Activated CD4-positive, CD25-positive, alpha-beta regulatory T cell treated with anti-CD3 and anti-CD28 coated beads, Interleukin-2, amount 50 U/mL, for 16 hours (primary cell): ENCODE data around the gene TMEFF1.
"Not testable (repeated sequence)": the region's sequence is repeated elsewhere in the genome, so short reads cannot be mapped to it uniquely, and the experiment has no call there.

Source experiments
- DNase-seq: peaks from one replicate; pipeline ENCODE4 v3.0.0-alpha.2; 2020; ENCODE audit warnings: low read depth, low spot score

Gene TMEFF1

DNA sequence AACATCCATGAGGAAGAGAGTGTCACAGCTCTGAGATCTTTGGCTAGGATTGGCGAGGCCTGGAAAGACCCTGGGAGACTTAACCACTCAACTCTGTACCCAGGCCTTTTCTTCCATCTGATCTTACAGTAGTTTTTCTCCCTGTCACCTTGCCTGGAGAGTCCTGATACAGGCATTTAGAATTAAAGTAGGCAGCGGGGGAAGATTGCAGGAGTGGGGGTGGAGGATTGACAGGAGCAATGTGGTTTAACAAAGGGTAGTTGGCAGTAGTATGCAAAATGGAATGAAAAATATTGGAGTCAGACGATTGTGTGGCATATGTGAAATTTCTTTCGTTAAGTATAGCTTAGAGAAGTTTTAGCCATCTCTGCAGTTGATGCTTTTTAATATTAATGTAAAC, 16.9 kb downstream of the TMEFF1 start:
- DNase-seq = no peak

DNA sequence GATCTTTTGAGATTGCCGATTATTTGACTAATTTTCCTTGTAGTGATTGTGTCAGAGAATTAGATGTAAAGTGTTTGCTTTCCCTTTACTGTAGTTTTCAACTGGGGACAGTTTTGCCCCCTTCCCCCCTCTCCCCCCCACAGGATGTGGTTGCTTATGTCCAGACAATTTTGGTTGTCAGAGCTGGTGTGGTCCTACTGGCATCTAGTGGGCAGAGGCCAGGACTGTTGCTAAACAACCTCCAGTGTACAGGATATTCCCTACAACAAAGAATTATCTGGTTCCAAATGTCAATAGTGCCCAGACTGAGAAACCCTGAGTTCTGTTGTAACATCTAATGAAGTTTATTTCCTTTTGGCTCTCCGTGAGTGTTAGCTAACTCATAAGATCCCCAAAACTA, 20.0 kb downstream of the TMEFF1 start:
- DNase-seq = no peak

DNA sequence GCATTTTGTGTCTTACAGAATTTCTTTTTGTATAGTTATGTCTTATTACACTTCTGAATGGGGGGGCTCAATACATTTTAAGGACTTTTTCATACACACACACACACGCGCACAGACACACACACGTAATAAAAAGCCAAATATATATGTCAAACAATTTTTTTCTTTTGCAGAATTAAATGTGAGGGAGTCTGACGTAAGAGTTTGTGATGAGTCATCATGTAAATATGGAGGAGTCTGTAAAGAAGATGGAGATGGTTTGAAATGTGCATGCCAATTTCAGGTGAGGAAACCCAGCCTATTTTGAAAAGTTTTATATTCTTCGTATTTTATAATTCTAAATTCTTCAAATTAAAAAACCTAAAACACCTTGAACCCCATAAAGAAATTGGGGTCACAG, 25.6 kb downstream of the TMEFF1 start:
- no peak for DNase-seq

DNA sequence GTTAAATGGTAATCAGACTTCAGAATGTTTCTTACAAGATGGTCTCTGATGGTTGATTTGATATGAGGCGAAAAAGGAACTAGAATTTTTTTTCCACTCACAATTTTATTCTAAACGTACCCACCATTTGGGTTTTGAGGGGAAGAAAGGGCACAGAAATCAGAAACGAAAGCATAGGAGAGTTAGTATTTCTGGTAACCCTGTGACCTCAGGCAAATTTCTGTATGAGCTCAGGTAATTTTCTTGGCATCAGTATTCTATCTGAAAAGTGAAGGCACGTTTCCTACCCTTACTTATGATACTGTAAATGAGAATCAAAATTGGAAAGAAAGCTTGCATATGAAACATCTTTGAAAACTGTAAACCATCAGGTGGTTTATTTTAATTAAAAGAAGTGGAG, 26.5 kb downstream of the TMEFF1 start:
- DNase-seq = no peak

DNA sequence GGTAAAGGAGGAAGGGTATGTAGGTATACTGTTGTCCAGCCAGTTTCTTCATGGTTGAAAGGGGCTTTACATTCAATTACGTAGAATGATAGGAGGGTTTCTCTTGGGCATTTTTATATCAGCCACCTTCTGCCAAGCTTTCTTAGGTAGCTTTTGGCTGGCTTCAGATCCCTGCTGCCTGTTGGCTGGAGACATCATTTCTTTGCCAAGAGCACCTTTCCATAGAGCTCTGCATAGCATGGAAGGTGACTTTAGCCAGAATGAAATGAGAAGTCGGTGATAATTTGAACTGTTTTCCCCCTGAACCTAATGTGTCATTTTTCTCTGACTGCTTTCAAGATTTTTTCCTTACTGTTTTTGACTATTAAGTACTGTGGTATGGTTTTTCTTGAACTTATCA, 26.9 kb downstream of the TMEFF1 start:
- DNase-seq = no peak

DNA sequence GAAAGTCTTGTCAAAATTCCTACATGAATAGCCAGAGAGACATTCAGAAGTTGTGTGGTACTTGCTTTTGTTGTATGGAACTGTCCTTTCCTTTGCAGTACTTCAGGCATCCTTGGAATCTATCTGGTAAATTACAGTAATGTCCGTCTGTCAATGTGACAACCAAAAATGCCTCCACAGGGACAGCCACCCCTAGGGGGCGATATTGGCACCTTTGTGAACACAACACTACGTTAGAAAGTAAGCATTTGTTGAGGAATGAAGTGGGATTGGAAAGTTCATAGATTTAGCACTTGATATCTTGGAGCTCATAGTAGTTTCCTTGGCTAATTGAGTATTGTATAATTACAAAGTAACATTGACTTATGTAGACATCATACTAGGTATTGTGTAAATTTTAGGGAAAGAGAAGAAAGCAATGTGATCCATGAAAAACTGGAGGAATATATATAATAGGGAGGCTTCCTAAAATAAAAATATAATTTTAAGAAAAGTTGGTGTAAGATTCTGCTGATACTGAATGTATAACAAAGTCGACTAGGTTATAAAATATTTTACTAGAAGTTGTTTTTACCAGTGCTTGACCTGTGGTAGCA, 32.7 kb downstream of the TMEFF1 start:
- DNase-seq = peak; percentile 14

DNA sequence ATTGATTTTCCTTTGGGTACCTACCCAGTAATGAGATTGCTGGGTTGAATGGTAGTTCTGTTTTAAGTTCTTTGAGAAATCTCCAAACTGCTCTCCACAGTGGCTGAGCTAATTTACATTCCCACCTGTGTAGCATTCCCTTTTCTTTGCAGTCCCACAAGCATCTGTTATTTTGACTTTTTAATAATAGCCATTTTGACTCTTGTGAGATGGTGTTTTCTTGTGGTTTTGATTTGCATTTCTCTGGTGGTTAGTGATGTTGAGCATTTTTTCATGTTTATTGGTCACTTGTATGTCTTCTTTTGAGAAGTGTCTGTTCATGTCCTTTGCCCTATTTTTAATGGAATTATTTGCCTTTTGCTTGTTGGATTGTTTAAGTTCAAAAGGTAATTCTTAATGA, 34.4 kb downstream of the TMEFF1 start:
- DNase-seq = not testable (repeated sequence)

DNA sequence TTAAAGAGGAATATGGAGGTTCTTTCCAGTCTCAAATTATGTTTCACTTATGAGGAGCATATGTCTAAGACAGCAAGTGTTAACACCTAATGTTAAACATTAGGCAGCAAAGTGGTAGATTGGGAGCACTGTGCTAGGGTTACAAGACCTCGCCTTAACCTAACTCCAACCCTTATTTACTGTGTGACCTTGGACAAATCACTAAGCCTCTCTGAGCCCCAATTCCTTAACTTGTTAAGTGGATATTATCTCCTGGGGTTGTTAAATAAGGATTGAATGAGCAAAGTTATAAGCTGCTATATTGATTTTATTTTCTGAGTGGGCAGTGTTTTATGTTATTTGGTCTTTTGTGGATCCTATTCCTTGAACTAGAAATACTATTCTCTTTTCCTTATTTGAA, 38.3 kb downstream of the TMEFF1 start:
- DNase-seq = no peak

DNA sequence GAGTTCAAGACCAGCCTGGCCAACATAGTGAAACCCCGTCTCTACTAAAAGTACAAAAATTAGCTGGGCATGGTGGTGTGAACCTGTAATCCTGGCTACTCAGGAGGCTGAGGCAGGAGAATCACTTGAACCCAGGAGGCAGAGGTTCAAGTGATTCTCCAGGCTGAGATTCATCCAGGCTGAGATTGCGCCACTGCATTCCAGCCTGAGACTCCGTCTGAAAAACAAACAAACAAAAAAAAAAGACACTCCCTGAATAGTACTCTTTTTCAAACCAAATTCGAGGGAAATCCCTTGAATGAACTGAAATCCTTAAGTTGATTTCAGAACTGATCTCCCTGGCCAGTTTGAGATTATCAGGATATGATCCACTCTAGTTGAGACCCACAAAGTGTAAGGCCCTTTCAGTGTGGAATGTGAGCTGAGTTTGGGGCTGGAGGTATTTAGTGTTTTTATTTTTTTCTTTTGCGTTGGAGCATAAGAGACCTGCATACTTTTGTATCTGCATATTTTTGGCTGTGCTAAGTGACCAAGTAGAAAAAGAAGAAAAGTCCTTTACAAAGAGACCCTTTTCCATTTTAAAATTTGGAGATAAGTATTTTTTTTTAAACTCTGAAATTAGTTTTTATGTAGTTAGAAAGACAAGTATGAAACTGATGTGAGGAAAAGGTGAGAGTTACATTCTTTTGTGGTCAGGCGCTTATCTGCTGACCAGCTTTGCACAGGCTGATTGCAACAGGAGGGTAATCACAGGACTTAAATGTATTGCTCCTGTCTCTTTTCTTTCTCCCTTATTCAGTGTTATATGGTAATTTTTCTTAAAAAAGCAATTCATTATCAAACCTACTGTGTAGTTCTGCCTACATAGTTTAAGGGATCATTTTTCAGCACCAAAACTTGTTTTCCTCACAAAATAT, 42.9 kb downstream of the TMEFF1 start:
- DNase-seq = no peak

DNA sequence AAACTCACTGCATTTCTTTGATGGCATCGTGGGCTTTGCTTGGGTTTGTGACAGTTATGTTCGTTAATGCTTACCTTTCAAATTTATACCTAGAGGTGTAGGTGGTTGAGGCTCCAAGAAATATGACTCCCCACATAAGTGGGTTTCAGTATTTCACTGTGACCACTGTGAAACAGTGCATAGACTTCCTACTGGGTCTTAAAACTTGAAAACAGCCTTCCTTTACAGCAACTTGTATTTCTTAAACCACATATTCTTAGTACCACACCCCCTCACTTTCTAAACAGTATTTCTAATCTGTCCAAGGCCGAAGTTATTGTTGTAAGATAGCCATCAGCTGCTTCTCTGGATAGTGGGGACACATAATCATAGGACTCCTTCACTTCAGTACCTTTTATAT, 48.3 kb downstream of the TMEFF1 start:
- DNase-seq = no peak

DNA sequence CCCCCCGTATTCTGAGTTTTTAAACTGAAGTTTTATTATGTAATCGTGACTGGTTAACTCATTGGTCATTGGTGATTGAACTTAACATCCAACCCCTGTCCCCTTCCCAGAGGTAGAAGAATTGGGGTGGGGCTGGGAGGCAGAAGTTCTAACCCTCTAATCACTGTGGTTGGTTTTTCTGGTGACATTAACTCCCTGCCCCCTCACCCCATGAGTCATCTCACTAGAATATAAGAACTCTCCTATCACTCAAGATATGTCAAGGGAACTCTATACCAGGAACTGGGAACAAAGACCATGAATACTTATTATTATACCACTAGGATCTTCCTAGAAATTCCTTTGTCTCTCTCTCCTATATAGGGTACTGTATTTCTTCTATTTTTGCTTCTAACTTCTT, 52.6 kb downstream of the TMEFF1 start:
- DNase-seq = no peak

DNA sequence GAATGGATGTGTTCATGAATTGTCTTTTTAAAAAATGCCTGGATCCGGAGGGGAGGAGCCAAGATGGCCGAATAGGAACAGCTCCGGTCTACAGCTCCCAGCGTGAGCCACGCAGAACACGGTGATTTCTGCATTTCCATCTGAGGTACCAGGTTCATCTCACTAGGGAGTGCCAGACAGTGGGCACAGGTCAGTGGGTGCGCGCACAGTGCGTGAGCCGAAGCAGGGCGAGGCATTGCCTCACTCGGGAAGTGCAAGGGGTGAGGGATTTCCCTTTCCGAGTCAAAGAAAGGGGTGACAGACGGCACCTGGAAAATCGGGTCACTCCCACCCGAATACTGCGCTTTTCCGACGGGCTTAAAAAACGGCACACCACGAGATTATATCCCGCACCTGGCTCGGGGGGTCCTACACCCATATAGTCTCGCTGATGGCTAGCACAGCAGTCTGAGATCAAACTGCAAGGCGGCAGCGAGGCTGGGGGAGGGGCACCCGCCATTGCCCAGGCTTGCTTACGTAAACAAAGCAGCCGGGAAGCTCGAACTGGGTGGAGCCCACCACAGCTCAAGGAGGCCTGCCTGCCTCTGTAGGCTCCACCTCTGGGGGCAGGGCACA, 54.3 kb downstream of the TMEFF1 start:
- DNase-seq = not testable (repeated sequence)

DNA sequence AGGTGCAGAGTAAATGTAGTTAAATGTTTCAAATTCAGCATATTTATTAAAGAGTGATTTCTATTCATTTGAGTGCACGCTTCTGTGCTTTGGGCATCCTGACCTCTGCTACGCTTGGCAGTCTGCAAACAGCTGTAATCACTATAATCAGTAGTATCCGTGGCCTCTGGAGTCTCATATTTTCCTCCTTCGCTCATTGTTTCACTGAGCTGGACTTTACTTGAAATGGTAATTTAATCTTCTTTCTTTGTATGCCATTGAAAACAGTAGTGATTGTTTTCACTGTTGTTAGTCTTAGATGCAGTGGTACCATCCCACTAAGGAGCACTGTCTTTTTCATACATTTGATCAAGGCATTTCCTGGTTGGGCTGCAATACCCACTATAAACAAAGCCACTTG, 61.5 kb downstream of the TMEFF1 start:
- DNase-seq = no peak

DNA sequence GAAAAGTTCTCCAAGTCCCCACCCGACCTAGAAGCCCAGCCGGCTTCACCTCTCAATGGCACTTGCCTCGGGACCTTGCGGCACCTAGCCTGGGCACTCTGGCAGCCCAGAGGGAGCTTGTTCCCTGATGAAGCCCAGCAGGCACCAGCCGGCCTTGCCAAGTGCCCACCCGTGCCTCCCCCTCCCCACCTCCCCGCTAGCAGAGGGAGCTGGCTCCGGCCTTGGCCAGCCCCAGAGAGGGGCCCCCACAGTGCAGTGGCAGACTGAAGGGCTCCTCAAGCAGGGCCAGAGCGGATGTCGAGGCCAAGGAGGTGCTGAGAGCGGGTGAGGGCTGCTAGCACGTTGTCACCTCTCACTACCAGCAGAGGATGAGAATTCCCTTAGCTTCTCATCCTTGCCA, 67.4 kb downstream of the TMEFF1 start:
- DNase-seq = no peak

DNA sequence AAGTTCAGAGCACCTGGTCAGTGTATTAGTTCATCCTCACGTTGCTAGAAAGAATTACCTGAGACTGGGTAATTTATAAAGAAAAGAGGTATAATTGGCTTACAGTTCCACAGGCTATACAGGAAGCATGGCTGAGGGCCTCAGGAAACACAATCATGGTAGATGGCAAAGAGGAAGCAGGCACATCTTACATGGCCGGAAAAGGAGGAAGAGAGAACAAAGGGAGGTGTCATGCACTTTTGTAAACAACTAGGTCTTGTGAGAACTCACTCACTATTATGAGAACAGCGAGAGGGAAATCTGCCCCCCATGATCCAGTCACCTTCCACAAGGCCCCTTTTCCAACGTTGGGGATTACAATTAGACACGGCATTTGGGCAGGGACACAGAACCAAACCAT, 76.1 kb downstream of the TMEFF1 start:
- DNase-seq = no peak

DNA sequence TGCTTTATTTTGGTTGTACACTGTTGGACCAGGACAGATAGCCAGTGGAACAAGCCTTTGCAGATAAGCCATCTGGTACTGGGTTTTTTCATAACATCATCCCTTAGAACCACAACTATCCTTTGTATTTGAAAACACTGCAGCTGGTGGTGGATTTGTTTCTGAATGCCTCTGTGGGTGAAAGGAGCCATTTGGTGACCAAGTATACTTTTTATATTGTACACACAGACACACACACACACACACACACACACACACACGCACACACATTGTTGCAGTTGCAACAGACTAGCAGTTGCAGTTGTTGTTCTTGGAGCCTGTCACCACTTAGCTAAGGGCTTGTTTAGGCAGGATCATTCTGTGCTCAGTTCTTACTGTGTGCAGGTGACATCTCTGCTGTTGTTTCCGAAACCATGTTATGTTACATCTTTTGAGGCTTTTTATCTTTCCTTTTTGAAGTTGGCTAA, 82.0 kb downstream of the TMEFF1 start:
- no peak for DNase-seq

DNA sequence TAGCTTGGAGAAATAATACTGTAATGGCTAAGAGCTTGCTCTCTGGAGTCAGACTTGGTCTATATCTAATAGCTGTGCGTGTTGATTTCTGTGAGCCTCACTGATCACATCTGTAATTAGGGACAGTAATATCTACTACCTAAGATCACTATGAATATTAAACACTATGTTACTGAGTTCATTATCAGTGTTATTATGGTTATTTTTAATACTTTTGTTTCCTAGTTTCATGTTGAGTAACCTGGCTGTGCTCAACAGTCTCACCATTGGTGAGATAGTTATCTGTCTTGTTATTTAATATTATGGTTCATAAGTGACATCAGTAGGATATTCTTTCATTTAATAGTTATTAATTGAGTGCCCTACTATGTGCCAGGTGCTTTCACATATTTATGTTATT, 82.5 kb downstream of the TMEFF1 start:
- DNase-seq = no peak

DNA sequence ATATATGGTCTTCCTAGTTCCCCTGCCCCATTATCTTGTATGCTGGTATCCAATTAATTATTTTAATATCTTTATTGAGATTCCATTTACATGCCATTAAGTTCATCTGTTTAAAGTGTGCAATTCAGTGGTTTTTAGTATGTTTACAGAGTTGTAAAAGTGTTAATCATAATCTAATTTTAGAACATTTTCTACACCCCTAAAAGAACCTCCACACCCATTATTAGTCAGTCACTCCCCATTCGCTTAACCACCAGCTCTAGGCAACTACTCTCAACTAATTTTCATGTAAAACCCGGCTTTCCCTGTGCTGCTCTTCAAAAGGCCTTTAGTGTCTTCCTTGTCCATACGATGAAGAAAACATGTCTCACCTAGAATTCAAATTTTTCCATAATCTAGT, 84.1 kb downstream of the TMEFF1 start:
- DNase-seq = no peak

DNA sequence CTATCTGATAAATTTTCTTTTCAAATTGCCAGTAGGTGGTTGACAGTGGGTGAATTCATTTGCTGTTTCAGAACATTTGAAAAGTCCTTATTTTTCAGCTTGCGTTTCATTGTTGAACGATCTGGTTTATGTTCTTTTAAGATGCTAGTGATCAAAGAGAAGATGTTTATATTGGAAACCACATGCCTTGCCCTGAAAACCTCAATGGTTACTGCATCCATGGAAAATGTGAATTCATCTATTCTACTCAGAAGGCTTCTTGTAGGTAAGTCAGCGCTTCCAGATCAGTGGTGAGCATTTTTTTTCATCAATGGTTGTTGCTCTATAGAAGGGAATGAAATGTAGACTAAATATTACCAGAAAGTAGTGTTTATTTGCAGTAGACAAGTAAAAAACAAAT, 88.3 kb downstream of the TMEFF1 start:
- no peak for DNase-seq

DNA sequence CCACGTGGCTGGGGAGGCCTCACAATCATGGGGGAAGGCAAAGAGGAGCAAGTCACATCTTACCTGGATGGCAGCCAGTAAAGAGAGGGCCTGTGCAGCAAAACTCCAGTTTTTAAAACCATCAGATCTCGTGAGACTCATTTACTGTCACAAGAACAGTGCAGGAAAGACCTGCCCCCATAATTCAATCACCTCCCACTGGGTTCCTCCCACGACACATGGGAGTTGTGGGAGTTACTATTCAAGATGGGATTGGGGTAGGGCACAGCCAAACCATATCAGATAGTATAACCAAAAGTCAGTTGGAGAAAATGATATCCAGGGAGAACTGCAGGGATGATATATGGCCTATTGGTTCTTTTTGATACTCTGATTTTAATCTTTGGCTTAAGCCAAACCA, 94.9 kb downstream of the TMEFF1 start:
- no peak for DNase-seq

DNA sequence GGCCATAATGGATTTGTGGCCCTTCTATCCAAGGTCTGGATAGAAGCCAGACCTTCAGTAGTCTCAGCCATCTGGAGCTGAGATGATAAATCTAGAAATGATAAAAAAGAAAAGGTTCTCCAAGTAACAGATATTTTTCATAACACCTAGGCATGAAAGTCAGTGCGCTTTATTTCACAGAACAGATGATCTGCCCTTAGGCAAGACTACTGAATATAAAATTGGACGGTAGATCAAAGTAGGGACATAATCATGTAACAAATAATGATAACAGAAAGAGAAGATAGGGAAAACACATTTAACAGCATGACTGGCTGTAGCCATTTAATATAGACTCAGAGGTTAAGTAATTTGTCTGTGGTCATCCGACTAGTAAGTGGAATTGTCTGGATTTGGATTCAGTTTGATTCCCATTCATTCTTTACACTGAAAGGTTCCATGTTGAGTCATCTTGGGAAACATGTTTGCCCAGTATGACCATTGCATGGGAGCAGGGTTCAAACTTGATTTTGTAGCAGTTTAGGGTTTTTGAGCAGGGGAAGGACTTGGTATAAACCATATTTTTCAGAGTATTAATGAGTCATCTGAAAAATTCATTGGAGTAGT, 100.8 kb downstream of the TMEFF1 start:
- DNase-seq = no peak

DNA sequence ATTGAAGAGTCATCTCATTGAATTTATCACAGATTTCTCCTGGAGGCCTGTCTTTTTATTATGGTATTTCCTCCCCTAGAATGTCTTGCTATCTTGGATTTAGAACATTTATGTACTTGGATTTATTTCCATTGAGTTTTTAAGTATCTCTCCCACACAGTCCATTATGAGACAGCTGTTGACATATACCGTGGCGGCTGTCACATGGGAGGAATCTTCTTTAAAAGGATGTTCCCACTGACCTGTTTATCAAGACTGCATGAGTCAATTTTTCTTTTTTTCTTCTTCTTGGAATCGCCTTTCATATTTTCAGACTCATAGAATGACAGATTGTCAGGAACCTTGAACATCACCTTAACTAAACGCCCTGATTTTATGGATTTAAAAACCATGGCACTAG, 102.1 kb downstream of the TMEFF1 start:
- DNase-seq = no peak
